ENCODE results near the gene NTM.
"Not testable (repeated sequence)": the region's sequence is repeated elsewhere in the genome, so short reads cannot be mapped to it uniquely, and the experiment has no call there.

NTM gene

DNA sequence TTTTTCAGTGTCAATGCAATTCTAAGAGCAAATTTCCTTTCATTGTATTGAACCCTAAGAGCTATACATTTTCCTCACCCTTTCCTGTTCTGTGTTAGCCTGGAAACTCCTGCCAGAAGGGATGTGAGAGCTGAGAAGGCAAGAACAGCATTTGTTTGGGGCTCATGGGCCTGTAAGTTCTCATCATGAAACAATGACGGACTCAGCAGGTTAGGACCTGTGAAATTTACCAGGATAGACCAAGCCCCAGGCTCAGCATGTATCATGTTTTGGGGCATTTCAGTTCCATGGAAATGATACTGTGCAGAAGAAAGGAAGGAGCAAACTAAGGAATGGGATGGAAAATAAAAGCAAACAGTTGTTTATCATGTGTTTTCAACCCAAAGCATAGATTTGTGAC is 41.6 kb downstream of the NTM start:
- H3K4me3 ChIP-seq (ENCODE audit: low read depth, low read length): no peak overlapping the region
- DNase-seq (ENCODE audit: low read depth): no peak

DNA sequence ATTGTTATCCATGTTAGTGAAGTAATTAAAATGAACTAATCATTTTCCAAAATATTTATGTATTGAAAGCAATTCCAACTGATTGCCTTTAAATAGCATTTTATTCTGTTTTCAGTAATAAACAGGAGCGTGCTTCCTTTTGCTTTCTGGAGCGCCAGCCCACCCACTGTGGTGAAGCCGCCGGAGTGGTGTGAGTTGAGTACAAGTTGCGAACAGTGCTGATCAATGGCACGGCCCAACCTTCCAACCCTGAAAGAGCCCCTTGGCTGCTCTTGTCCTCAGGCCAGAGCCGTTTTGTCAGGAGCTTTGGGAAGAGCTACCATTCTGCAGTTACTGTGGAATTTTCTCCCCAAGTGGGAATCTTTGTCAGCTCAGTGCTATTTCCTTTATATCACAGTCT is 42.8 kb downstream of the NTM start:
- DNase-seq (ENCODE audit: low read depth): no peak
- no peak overlapping the region for H3K4me3 ChIP-seq (ENCODE audit: low read depth, low read length)

DNA sequence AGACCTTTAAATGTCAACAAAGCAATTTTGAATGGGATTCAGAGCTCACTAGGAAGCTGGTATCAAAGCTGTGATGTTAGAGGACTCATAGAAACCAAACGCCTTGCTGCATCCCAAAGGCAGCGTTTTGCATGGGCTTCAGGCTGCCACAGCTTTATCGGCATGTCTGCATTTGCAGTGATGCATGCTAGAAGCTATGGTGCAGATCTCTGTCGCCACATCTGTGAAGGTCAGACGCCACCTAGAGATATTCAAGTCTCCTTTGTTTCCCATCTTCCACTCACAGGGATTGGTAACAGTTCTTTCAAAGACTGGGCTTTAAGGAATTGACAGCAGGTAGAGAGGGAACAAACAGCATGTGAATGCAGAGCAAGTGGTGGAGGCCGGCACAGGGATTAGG is 47.8 kb downstream of the NTM start:
- no peak overlapping the region for H3K4me3 ChIP-seq (ENCODE audit: low read depth, low read length)
- DNase-seq (ENCODE audit: low read depth): no peak

DNA sequence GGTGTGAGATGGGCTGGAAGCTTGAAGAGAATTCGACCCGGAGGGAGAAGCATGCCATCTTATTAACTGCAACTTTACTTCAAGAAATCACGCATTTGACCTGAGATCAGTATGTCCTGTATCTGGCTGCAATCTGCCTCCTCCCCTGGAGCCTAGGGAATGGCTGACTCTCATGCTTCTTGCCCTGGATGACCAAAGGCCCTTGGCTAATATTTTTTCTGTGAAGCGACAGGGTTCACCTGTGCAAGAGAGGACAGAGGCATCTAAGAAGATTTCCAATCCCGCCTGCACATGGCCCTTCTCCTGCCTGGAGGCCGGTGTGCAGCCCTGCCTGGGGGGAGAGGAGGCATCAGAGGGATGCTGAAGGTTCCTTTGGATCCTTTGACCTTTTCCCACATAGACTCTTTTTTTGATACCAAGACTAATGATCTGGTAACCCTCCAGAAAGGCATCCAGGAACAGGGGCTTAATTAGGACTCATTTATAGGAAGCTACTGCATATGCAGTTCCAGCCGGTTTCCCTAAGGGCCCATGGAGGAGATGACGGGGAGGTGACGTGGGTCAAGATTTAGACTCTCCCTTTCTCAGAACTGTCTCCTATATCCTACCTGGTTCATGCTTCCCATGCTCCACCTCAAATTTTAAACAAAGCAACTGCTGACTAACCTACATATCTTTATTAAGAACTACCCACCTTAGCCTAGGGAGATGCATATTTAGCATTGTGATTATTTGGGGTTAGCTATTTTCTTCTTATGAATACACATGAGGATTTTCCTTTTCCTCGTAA is 50.8 kb downstream of the NTM start:
- DNase-seq (ENCODE audit: low read depth): no peak
- H3K4me3 ChIP-seq (ENCODE audit: low read depth, low read length): no peak overlapping the region

DNA sequence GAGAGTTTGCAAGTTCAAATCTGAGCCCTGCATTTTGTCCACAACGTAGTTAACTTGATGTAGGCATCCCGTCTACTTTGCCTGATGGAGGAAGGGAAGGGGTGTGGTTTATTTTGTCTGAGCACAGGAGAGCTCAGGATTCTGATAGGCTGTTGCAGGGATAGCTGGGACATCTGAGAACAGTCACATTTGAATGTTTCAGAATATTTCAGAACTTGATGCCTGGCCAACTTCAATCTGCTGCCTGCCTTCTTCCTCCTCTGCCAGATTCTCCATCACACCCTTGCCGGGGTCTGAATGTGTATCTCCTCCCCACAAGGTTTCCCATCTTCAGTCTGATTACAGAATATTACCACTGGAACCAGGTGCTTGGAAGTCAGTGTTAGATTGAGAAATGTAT is 51.6 kb downstream of the NTM start:
- H3K4me3 ChIP-seq (ENCODE audit: low read depth, low read length): no peak overlapping the region
- DNase-seq (ENCODE audit: low read depth): no peak

DNA sequence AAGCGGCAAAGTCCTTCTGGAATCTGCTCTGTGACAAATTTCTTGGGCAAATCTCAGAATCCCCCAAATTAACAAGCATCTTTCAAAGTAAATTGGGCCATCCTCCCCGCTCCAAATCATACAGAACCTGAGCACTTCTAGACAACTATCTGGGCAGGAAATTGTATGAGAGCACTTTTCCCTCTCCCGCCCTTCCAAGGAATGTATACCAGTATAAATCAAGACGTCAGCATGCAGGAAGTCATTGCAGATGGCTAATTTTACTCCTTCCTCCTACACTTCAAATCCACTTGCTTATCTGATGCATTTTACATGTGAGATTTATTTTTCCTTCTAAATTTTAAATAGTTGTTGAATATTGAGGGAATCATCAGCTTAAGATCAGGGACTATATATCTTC is 52.1 kb downstream of the NTM start:
- DNase-seq (ENCODE audit: low read depth): no peak
- H3K4me3 ChIP-seq (ENCODE audit: low read depth, low read length): no peak overlapping the region

DNA sequence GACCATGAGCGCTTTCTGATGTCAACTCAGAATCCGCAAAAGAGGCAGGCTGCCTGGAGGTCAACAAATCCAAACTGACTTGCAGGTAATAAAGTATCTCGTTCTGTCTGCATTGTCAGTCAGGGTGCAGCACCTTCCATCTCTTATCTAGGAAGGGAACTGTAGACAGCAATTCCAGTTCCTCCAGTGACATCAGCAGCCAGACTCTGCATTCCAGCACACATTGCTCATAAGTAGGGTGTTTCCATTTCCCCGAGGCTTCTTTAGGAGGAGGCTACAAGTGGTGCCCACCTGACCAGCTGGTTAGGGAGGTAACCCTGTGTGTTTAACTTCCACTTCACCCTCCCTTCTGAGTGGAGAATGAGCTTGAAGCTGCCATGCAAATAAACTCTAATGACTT is 53.3 kb downstream of the NTM start:
- no peak overlapping the region for H3K4me3 ChIP-seq (ENCODE audit: low read depth, low read length)
- DNase-seq (ENCODE audit: low read depth): no peak

DNA sequence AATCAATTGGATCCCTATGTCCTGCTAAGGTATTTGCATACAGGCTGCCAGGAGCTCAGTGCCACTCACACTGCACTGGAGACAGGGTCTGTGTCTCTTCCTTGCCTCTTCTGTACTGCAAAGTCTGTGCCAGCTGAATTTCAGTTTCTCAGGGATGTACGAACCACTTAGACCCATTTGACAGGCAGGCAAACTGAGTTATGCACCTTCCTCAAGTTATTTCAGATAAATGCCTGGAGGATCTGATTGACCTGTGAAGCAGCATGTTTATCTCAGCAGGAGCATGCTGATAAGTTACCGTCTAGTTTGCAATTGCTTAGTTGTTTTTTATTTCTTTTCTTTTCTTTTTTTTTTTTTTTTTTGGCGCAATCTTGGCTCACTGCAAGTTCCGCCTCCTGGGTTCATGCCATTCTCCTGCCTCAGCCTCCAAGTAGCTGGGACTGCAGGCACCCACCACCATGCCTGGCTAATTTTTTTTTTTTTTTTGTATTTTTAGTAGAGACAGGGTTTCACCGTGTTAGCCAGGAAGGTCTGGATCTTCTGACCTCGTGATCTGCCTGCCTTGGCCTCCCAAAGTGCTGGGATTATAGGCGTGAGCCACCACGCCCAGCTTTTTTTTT is 54.0 kb downstream of the NTM start:
- H3K4me3 ChIP-seq (ENCODE audit: low read depth, low read length); DNase-seq (ENCODE audit: low read depth): not testable (repeated sequence)

DNA sequence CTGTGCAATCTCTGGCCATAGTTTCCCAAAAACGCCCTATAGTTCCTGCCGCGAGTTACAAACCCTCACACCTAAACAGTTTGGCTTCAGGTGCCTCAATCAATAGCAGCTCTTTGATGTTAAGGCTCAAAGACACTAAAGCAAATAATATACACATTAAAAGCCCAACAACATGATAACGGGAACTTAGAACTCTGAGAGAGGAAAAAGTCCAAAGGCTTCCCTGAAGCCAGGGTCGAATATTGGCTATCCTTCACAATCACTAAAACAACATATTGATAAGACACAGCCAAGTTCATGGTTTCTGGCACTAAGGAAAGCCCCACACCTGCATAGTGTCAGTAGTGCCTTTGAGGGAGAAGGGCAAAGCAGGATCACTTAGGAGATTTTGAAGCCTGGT is 54.9 kb downstream of the NTM start:
- no peak for DNase-seq (ENCODE audit: low read depth)
- H3K4me3 ChIP-seq (ENCODE audit: low read depth, low read length): no peak overlapping the region

DNA sequence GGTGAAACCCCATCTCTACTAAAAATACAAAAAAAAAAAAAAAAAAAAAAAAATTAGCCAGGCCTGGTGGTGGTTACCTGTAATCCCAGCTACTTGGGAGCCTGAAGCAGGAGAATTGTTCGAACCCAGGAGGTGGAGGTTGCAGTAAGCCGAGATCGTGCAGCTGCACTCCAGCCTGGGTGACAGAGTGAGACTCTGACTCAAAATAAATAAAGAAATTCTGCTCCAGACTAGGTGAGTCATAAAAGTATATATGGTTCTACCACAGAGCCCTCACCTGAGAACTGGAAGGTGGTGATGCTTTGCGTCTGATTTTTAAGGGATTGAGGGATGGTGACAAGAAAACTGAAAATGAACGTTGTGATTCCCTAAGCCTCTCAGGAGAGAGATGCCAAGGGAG is 58.4 kb downstream of the NTM start:
- no peak for DNase-seq (ENCODE audit: low read depth)
- no peak overlapping the region for H3K4me3 ChIP-seq (ENCODE audit: low read depth, low read length)

DNA sequence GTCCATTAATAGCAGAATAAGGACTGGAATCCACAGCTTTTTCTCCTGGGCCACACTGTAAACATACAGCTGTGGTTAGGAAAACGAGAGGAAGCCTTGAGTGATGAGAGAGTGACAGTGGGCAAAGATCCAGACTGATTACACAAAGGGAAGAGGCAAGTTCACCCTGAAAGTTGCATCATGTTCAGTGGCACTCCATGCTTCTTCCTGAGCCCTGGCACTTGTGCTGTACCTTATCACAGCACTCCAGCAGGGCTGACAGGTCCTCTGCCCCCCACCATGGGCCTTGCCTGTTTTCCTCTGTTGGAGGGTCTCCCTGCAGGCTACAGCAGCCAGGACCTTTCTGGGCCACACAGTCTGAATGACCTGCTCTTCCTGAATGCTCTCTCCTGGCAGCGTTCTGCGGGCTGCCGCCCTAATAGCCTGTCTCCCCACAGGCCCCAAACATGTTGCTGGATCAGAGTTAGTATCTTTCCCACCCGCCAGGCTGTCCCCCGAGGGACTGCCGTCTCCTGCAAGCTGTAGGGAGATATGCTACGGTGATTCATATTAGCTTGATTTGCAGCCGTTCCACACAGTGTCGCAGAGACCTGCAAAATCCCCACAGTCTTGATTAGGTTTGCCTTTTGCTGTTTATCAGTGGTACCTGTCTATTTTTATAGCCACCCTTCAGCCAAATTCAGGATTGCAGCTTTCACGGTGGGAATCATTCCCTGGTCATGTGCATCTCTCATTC is 60.2 kb downstream of the NTM start:
- no peak overlapping the region for H3K4me3 ChIP-seq (ENCODE audit: low read depth, low read length)
- peak; percentile 9 for DNase-seq (ENCODE audit: low read depth)

DNA sequence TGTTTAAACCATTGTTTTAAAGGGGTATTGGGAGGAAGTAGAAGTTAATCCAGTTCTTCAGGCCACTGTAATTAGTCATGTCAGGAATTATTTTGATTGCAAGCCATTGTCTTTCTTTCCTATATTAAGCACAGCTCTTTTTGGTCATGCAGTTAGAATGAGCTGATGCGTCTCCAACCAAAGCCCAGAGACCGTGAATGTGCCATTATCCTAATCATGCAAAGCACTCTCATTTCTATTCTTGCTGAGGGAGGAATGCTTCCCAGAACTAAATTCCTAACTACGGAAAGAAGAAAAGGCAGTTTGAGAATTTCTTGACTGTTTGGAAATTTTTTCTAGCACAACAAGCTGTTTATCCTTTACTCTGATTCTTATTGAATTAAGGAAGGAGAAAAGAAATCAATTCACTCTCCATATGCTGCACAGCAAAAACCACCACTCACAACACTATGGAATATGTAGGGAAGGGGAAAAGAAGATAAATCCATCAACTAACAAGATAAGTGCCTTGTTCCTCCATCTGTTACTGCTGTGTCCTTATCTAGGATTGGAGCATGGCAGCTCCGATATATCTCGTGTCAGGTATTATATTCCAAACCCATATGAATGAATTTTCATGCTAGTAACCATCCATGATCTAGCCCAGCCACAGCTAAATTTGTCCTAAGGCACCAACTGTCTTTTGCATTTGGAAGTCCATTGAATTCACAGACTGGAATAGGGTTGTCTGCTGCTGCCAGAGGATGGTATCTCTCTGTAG is 70.8 kb downstream of the NTM start:
- no peak overlapping the region for H3K4me3 ChIP-seq (ENCODE audit: low read depth, low read length)
- DNase-seq (ENCODE audit: low read depth): no peak

DNA sequence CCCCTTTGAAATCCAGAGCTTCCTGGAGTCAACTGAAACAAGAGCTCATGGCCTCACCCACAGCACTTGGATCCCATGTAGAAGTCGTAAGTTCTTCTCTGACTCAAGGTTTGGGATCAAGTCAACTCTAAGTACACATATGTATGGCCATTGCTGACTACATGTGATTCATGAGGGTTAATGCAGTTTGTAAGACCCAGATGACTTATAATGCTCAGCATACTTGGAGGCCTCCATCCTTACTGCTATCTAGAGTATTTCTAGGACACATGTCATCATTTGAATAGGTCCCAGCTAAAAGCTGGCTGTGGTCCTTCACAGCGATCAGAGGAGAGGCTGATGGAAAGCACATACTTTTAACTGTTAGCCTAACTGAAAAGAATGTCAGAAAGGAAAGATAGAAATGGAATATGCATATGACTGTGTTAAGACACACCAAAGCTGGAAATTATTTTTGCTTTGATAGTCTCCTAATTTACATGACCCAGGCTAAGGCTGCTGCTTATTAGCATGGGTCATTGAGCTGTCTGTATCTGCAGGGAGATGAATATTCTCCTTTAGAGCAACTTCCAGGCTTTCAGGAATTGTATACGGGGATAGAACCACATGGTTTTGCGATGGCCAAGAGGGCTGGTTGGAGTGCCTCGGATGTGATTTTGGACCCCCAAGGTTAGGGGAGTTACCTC is 76.3 kb downstream of the NTM start:
- DNase-seq (ENCODE audit: low read depth): no peak
- H3K4me3 ChIP-seq (ENCODE audit: low read depth, low read length): no peak overlapping the region

DNA sequence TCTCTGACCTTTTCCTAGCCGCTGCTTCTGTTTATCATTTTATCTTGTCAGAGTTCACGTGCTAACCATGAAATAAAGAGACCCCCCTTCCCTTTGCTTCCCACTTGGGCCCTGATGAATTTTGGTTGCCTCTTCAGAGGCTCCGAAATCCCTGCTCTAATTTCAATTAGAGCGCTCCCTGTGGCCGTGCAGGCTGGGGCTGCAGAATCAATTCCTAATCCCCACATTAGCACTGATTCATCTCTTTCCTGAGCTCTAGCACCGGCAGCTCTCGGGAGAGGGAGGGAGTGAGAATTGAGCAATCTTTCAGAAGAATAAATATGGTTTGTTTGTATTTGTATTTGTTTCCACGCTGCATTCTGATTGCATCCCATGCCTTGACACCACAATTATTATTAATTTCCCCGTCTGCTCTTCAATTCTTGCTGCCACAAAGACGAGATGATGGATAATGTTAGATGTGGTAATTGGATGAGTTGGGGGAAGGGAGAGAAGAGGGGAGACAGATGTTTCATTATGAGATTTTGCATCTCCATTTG is 76.9 kb downstream of the NTM start:
- no peak overlapping the region for H3K4me3 ChIP-seq (ENCODE audit: low read depth, low read length)
- no peak for DNase-seq (ENCODE audit: low read depth)

DNA sequence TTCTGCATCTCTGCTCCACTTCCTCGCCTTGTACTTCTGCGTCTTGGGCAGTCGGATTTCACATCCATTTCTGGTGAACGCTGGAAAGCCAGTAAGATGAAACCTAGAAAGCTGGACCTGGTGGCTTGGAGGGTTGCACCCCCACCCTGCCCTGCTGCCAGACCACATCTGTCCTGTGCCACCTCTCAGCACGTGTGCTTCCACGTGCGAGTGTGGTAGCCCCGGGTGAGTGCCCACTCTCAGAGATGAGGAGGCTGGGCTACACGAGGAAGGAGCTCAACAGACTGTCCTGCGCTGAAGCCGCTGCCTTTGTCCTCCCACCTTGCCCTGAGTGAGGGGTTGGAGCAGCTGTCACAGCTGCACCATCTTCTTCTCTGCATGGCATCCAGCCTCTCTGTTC is 77.5 kb downstream of the NTM start:
- DNase-seq (ENCODE audit: low read depth): no peak
- H3K4me3 ChIP-seq (ENCODE audit: low read depth, low read length): no peak overlapping the region

DNA sequence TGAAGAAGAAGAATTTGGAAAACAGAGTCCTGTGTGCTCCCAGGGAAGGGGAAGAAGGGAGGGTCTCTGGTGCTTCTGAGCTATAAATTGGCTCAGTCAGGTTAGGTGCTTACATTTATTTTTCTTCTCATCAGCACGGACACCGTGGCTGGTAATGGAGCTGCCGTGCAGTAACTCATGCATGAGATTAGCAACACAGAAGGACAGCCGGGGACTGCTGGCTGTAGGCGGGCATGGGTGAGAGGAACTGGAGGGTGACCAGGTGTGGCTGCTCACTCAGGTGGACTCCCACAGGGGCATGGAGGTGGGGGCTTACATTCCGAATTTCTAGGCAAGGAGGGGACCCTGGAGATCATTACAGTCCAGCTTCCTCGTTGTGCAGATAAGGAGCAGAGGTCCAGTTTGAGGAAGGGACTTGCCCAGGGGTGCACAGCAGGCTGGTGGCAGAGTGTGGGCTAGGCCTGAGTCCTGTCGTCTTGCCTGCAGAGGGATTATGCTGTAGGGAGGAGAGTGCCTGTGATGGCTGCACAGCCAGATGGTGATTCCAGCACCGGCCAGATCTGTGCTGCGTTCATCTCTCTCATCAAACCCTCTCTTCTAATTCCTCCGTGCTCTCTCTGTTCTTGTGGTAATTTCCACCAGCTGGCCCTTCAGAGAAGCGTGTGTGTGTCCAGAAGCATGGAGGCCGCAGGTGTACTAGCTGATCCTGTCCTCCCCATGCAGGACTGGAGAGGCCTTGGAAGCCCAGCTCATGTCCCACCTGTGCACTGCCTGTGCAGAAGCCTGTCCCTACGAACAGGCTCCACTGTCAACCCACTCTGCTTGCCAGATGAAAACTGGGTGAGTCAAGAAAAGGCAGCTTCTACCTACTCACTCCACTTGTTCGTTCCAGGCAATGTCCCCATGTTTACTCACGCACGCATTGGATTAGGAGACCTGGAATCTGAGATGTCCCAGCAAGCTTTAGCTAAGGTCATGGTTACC is 78.9 kb downstream of the NTM start:
- H3K4me3 ChIP-seq (ENCODE audit: low read depth, low read length): no peak overlapping the region
- DNase-seq (ENCODE audit: low read depth): no peak

DNA sequence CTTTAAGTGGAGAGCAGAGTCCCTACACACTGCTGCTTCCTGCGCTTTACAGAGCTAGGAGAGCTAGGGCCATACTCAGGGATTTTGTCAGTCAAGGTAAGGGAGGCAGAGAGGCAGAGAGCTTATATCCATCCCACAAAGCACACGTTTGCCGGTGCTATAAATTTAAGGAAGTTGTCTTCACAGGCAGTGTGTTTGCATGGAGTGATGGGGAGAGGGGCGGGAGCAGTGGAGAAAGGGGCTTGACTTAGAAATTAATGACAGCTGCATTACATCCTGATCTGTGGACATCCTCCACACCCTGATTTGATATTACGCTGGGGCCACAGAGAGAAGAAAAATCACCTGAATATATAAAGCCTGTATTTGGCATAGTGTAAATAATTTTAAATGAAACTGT is 84.1 kb downstream of the NTM start:
- DNase-seq (ENCODE audit: low read depth): no peak
- no peak overlapping the region for H3K4me3 ChIP-seq (ENCODE audit: low read depth, low read length)

DNA sequence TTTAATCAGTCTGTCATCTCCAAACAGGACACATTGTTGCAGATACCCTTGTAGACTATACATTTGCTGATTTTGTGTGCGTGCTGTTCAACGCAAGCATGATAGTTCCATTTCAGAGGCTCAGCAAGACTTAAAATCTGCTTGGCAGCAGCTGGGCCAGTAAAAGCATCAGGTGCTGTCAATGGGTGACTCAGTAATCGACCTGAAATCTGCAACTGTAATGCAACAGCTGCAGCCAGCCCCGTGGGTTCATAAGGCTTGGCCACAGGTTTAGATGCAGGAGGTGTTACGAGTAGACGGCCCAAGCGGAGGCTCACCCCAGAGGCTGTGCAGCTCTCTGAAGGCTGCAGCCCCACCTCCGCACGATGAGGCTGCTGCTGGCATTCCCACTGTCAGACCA is 84.6 kb downstream of the NTM start:
- no peak for DNase-seq (ENCODE audit: low read depth)
- no peak overlapping the region for H3K4me3 ChIP-seq (ENCODE audit: low read depth, low read length)

Measured in skeletal muscle cell (primary cell).